ENCODE results near the gene SRP14.
"Not testable (repeated sequence)": the region's sequence is repeated elsewhere in the genome, so short reads cannot be mapped to it uniquely, and the experiment has no call there.

The SRP14 gene

GRCh38 chr15:40016224-40016865 is 22.6 kb downstream of the SRP14 start:
- DNase-seq = no peak

DNA sequence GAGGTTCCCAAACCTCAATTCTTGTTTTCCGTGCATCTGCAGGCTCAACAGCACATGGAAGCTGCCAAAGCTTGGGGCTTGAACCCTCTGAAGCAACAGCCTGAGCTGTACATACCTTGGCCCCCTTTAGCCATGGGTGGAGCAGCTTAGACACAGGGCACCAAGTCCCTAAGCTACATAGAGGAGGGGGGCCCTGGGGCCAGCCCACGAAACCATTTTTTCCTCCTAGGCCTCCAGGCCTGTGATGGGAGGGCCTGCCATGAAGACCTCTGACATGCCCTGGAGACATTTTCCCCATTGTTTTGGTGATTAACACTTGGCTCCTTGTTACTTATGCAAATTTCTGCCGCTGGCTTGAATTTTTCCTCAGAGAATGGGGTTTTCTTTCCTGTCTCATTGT is 24.6 kb downstream of the SRP14 start:
- DNase-seq = no peak

DNA sequence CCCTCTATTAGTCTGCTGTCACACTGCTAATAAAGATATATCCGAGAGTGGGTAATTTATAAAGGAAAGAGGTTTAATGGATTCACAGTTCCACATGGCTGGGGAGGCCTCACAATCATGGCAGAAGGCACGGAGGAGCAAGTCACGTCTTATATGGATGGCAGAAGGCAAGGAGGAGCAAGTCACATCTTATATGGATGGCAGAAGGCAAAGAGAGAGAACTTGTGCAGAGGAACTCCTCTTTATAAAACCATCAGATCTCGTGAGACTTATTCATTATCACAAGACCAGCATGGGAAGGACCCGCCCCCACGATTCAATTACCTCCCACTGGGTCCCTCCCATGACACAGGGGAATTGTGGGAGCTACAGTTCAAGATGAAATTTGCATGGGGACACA is 25.6 kb downstream of the SRP14 start:
- not testable (repeated sequence) for DNase-seq

DNA sequence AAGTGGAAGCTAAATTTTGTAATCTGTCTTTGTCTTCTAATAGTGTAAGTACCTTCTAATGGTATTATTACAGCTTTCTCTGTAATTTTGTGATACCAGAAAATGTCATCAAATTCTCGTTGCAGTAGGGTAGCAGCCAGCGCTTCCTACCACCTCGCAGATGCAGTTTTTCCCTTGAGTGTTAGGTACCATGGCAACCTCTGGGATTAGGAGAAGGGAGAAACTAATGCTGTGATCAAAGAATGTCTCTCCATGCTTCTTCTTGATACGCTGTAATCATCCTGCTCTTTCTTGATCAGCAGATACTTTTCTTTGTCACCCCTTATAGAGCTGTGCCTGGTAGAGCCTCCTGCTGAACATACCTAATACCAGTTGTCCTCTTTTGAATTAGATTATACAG is 27.7 kb downstream of the SRP14 start:
- no peak for DNase-seq

- DNase-seq = no peak
These were observed 28.3 kb downstream of the SRP14 start for GRCh38 chr15:40010686-40011085.

GRCh38 chr15:40008061-40008765 is 30.8 kb downstream of the SRP14 start:
- DNase-seq = no peak

DNA sequence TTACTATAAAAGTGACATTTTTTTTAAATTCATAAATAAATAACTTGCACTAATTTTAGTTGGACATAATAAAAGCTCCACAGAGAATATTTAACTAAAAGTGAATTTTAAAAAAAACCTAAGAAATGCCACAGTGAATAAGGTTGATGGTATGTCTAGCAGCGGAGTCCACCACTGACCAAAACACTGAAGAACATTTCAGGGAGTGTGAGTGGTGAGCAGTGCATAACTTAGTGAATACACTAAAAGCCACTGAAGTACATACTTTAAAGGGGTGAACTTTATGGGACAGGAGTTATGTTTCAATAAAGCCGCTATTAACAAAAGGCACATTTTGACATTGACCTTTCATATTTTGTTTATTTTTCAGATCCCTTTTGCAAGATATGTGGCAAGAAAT is 32.3 kb downstream of the SRP14 start:
- no peak for DNase-seq

DNA sequence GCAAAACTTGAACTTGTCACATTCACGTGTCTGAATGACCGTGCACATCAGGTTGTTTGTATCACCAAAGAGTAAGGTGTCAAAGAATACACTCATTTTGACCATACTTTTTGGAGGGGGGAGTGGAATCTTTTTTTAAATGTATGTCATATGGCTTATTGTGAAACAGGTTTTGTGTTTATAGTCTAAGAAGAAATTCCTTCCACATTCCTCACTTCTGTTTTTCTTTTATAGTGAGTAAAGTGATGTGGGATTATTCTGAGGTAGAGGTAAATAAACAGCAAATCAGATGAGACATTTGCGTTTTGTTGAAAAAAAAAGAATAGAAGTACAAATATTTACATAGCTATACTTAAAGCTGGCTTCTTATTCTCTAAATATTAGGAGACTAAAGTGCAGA is 33.0 kb downstream of the SRP14 start:
- no peak for DNase-seq

- DNase-seq = no peak
These were observed 35.7 kb downstream of the SRP14 start for GRCh38 chr15:40003116-40003916.

DNA sequence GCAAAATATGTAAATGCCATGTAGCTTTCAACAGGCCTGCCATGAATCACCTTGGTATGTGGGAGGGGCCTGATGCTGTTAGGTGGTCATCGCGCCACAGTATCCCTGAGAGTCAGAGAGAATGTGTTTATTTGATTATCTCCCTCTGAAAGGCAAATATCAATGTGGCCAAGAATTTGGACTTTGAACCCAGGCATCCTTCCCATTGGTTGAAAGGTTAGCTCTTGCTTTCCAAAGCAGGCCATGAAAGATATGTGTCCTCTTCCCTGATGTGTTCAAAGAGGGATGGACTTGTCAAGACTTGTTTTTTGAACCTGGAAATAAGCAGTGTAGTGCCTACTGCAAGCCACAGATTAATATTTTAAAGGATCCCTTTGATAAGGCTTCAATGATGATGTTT is 36.7 kb downstream of the SRP14 start:
- no peak for DNase-seq

DNA sequence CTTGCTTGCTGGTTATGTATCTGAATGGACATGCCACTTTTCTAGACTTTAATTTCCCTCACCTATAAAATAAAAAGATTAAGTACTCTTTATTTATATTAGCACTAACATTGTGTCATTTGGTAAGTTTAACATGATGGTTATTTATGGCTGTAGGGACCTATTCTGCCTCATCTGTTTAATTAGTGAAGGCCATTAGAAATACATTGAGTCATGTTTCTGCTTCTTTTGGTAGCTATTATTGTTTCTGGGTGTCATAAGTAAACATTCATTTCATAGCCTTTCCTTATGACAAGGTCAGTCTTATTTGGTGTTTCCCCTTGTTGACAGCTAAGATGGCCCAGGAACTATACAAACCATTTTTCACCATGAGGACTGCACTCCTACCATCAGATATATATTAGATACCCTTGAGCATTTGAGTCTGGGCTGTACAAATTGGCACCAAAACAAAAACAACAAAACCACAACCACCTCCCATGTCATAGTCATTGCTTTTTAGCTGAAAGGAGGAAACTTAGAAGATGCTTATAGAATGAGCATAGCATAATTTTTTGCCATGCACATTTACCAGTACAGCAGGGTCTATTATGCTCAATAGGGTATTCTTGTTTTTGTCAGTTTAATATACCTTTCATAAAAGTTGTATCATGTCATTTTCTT is 39.3 kb downstream of the SRP14 start:
- no peak for DNase-seq

- no peak for DNase-seq
These were observed 40.4 kb downstream of the SRP14 start for GRCh38 chr15:39998511-39999077.

- no peak for DNase-seq
These were observed 41.3 kb downstream of the SRP14 start for GRCh38 chr15:39997639-39998038.

DNA sequence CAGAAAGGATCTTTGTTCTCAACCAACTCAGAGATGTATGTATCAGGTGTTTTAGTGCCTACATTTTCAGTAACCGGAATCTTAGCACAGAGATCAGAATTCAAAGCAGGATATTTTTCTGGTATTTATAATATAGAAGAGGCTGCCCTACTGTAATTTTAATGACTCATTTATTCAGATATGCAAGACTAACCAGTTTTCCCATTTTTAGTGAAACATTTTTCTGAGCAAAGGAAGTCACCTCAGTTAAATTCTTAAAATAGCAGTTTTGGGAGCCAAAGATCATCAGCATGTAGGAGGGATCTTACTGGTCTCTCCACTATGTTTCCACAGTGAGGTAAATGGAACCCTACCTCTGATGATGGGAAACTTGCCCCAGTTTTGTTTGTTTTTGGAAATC is 42.0 kb downstream of the SRP14 start:
- no peak for DNase-seq

- DNase-seq = not testable (repeated sequence)
These were observed 42.8 kb downstream of the SRP14 start for GRCh38 chr15:39996228-39996627.

DNA sequence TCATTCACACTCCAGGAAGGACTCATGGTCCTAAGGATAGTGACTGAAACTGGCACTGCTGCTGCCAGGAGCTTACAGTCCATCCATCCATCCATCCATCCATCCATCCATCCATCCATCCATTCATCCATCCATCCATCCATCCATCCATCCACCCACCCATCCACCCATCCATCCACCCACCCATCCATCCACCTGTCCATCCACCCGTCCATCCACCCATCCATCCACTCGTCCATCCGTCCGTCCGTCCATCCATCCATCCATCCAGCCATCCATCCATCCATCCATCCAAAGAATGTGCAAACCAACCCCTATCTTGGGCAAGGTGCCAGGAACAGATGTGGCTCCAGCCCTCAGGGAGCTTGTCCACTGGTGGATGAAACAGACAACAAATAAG is 46.0 kb downstream of the SRP14 start:
- not testable (repeated sequence) for DNase-seq

- DNase-seq = no peak
These were observed 48.3 kb downstream of the SRP14 start for GRCh38 chr15:39990706-39991105.

DNA sequence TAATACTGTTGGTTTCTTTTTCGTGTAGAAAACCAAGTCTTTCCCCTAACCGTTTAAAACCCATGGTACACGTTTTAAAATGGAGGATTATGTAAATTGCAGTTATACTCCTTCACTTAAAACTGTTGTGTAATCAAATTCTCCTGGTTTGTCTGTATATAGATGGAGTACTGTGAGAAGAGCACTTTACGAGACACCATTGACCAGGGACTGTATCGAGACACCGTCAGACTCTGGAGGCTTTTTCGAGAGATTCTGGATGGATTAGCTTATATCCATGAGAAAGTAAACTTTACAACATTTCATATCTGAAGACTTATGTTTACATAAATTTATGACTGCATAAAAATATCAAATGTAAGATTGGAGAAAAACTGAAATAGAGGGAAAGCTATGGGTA is 51.2 kb downstream of the SRP14 start:
- no peak for DNase-seq
